Measurements from ENCODE around the gene ARHGEF11.

ARHGEF11 gene

GRCh38 chr1:156906206-156906906 is 139.2 kb downstream of the ARHGEF11 start:
- no peak for DNase-seq

- DNase-seq: no peak
Measured at GRCh38 chr1:156905651-156906050, 139.9 kb downstream of the ARHGEF11 start.

- DNase-seq: no peak
Measured at GRCh38 chr1:156905176-156905575, 140.4 kb downstream of the ARHGEF11 start.

GRCh38 chr1:156904187-156904959 is 141.2 kb downstream of the ARHGEF11 start:
- no peak for DNase-seq

GRCh38 chr1:156903328-156904091 is 142.0 kb downstream of the ARHGEF11 start:
- DNase-seq: no peak

GRCh38 chr1:156901966-156902915 is 143.3 kb downstream of the ARHGEF11 start:
- no peak for DNase-seq

GRCh38 chr1:156901590-156901900 is 144.0 kb downstream of the ARHGEF11 start:
- no peak for DNase-seq

- no peak for DNase-seq
Measured at GRCh38 chr1:156900896-156901589, 144.5 kb downstream of the ARHGEF11 start.

GRCh38 chr1:156899956-156900718 is 145.4 kb downstream of the ARHGEF11 start:
- DNase-seq: no peak

GRCh38 chr1:156898971-156899664 is 146.4 kb downstream of the ARHGEF11 start:
- DNase-seq: no peak

- DNase-seq: no peak
Measured at GRCh38 chr1:156898161-156898566, 147.4 kb downstream of the ARHGEF11 start.

- no peak for DNase-seq
Measured at GRCh38 chr1:156897078-156897825, 148.3 kb downstream of the ARHGEF11 start.

GRCh38 chr1:156896490-156897033 is 149.0 kb downstream of the ARHGEF11 start:
- DNase-seq: no peak

GRCh38 chr1:156895927-156896326 is 149.6 kb downstream of the ARHGEF11 start:
- DNase-seq: no peak

- no peak for DNase-seq
Measured at GRCh38 chr1:156895455-156895812, 150.1 kb downstream of the ARHGEF11 start.

- no peak for DNase-seq
Measured at GRCh38 chr1:156894711-156895454, 150.7 kb downstream of the ARHGEF11 start.

GRCh38 chr1:156894001-156894400 is 151.5 kb downstream of the ARHGEF11 start:
- DNase-seq: no peak

GRCh38 chr1:156893048-156893953 is 152.2 kb downstream of the ARHGEF11 start, which contains the start of gene PEAR1:
Gene PEAR1 (plus strand): TSS chr1:156893718. CDS start chr1:156903927, 10,209 bp downstream.
- DNase-seq: no peak
